H1 (cell line): ENCODE measurements around the gene SLC7A7. TPM values are rescaled to one million over a fixed set of nuclear protein-coding genes. Genes with fewer than 3 reads are reported as not detected.

Source experiments
- CTCF ChIA-PET: fragments of 300-600 bp; sonication (Branson Sonifier 250); formaldehyde crosslinking; loops from one replicate; lab custom pipeline; 2021; ENCODE audit not compliant: partially characterized antibody; lab: Charles Lee
- POLR2A ChIA-PET: fragments of 300-600 bp; sonication (Branson Sonifier 250); formaldehyde crosslinking; loops from one replicate; lab custom pipeline; 2021; ENCODE audit warnings: inconsistent platforms; ENCODE audit not compliant: partially characterized antibody; lab: Charles Lee
- DNase-seq, 2 experiments: peaks; one replicate each; pipeline versions ENCODE4 v3.0.0 to v3.0.0-alpha.2; 2010 to 2022; ENCODE audit warnings: low spot score in 2 of 2, low read depth in 1 of 2, mixed read lengths in 1 of 2
- FAIRE-seq: peaks from 2 replicates; lab custom pipeline; 2011; peaks lifted over from hg19 to GRCh38; lab: Jason Lieb, UNC
- H2AFZ ChIP-seq: 2 replicates; pipeline ENCODE4 v1.8.1; 2012; ENCODE audit warnings: low read length, inconsistent platforms
- H2AK5ac ChIP-seq: 2 replicates; pipeline ENCODE4 v1.6.1; 2013; ENCODE audit warnings: low read depth, low read length
- H2BK120ac ChIP-seq: replicated peaks from 2 replicates; pipeline ENCODE3; 2013; ENCODE audit warnings: low read depth, low read length, inconsistent platforms
- H2BK12ac ChIP-seq: 2 replicates; pipeline ENCODE4 v1.6.1; 2013; ENCODE audit warnings: low read depth, low read length
- H2BK15ac ChIP-seq: 2 replicates; pipeline ENCODE4 v1.6.1; 2013; ENCODE audit warnings: low read length
- H2BK20ac ChIP-seq: 2 replicates; pipeline ENCODE4 v1.6.1; 2013; ENCODE audit warnings: low read length
- H2BK5ac ChIP-seq: 2 replicates; pipeline ENCODE4 v1.6.1; 2013; ENCODE audit warnings: low read depth, low read length
- H3K14ac ChIP-seq: 2 replicates; pipeline ENCODE4 v1.6.1; 2013; ENCODE audit warnings: inconsistent platforms; ENCODE audit not compliant: insufficient read length
- H3K18ac ChIP-seq: 2 replicates; pipeline ENCODE4 v1.6.1; 2013; ENCODE audit warnings: low read length; ENCODE audit errors: extremely low read depth
- H3K23ac ChIP-seq: 2 replicates; pipeline ENCODE4 v1.6.1; 2013; ENCODE audit warnings: inconsistent platforms; ENCODE audit not compliant: insufficient read length
- H3K23me2 ChIP-seq: 2 replicates; pipeline ENCODE4 v1.6.1; 2013; ENCODE audit warnings: low read depth, low read length
- H3K27ac ChIP-seq: 2 replicates; pipeline ENCODE4 v1.6.1; 2011; ENCODE audit warnings: low read depth, low read length, inconsistent platforms
- H3K27me3 ChIP-seq, 4 experiments: replicated peaks in 1 of 4; 1 replicate in 1 of 4; 2 replicates in 3 of 4; pipeline versions ENCODE4 v1.6.1 to v1.8.1; 2011 to 2013; ENCODE audit warnings: low read length in 3 of 4, mild to moderate bottlenecking in 3 of 4, inconsistent platforms in 2 of 4, mixed read lengths in 2 of 4, moderate library complexity in 1 of 4; ENCODE audit not compliant: control insufficient read depth in 3 of 4, insufficient read depth in 3 of 4; ENCODE audit errors: extremely low read depth in 1 of 4
- H3K36me3 ChIP-seq, 4 experiments: 2 replicates each; pipeline versions ENCODE4 v1.6.1 to v1.8.1; 2011 to 2013; ENCODE audit warnings: mild to moderate bottlenecking in 4 of 4, low read length in 3 of 4, moderate library complexity in 2 of 4, control low read depth in 1 of 4, inconsistent platforms in 1 of 4; ENCODE audit not compliant: insufficient read depth in 4 of 4, control insufficient read depth in 2 of 4
- H3K4ac ChIP-seq: replicated peaks from 2 replicates; pipeline ENCODE3; 2013; ENCODE audit warnings: low read length, low read depth, mixed read lengths, inconsistent platforms; ENCODE audit not compliant: insufficient read length
- H3K4me1 ChIP-seq, 4 experiments: replicated peaks in 1 of 4; 1 replicate in 1 of 4; 2 replicates in 3 of 4; pipeline versions ENCODE4 v1.6.1 to v1.8.1; 2011 to 2013; ENCODE audit warnings: low read length in 3 of 4, inconsistent platforms in 2 of 4, mixed read lengths in 1 of 4; ENCODE audit not compliant: insufficient read depth in 4 of 4, control insufficient read depth in 3 of 4
- H3K4me2 ChIP-seq, 2 experiments: 2 replicates each; pipeline versions ENCODE4 v1.6.1 to v1.8.1; 2011 to 2013; ENCODE audit warnings: low read depth in 2 of 2, low read length in 2 of 2, control low read depth in 1 of 2, inconsistent platforms in 1 of 2, mild to moderate bottlenecking in 1 of 2; ENCODE audit not compliant: insufficient read depth in 1 of 2
- H3K4me3 ChIP-seq, 4 experiments: fragments of 200-600, 300-600 bp in 1 of 4; sonication (generic), shearing (Covaris generic), sonication (Bioruptor Twin) in 1 of 4; 2 replicates each; pipeline versions ENCODE4 v1.5.1 to v1.8.1; 2011 to 2016; ENCODE audit warnings: low read length in 4 of 4, low read depth in 3 of 4, control low read depth in 2 of 4, inconsistent platforms in 2 of 4, mild to moderate bottlenecking in 2 of 4, mixed read lengths in 1 of 4, moderate library complexity in 1 of 4; ENCODE audit not compliant: insufficient read depth in 2 of 4; ENCODE audit errors: extremely low read depth in 1 of 4
- H3K56ac ChIP-seq: replicated peaks from 2 replicates; pipeline ENCODE3; 2013; ENCODE audit warnings: low read depth, mild to moderate bottlenecking, mixed read lengths, low read length, inconsistent platforms; ENCODE audit not compliant: insufficient read length
- H3K79me1 ChIP-seq: 2 replicates; pipeline ENCODE4 v1.6.1; 2013; ENCODE audit warnings: low read depth, low read length, control low read depth
- H3K79me2 ChIP-seq, 2 experiments: 2 replicates each; pipeline versions ENCODE4 v1.6.1 to v1.8.1; 2012 to 2013; ENCODE audit warnings: low read length in 2 of 2, mild to moderate bottlenecking in 2 of 2, inconsistent platforms in 1 of 2; ENCODE audit not compliant: insufficient read depth in 2 of 2, control insufficient read depth in 1 of 2
- H3K9ac ChIP-seq, 4 experiments: replicated peaks in 1 of 4; 1 replicate in 1 of 4; 2 replicates in 3 of 4; pipeline versions ENCODE4 v1.6.1 to v1.8.1; 2011 to 2013; ENCODE audit warnings: low read depth in 3 of 4, low read length in 3 of 4, control low read depth in 2 of 4, mild to moderate bottlenecking in 2 of 4, moderate library complexity in 2 of 4, inconsistent platforms in 1 of 4; ENCODE audit errors: extremely low read depth in 1 of 4
- H3K9me3 ChIP-seq, 2 experiments: 2 replicates each; pipeline versions ENCODE4 v1.6.1 to v1.8.1; 2012 to 2013; ENCODE audit warnings: mild to moderate bottlenecking in 2 of 2, moderate library complexity in 2 of 2, control low read depth in 1 of 2, inconsistent platforms in 1 of 2, low read depth in 1 of 2, low read length in 1 of 2, mixed read lengths in 1 of 2; ENCODE audit not compliant: insufficient read depth in 2 of 2
- H4K20me1 ChIP-seq, 2 experiments: replicated peaks in 1 of 2; 2 replicates each; pipeline versions ENCODE3 to v1.8.1; 2011 to 2013; ENCODE audit warnings: inconsistent platforms in 2 of 2, low read length in 2 of 2, mild to moderate bottlenecking in 1 of 2; ENCODE audit not compliant: insufficient read depth in 2 of 2, control insufficient read depth in 1 of 2
- H4K5ac ChIP-seq: 2 replicates; pipeline ENCODE4 v1.6.1; 2013; ENCODE audit warnings: low read length, low read depth, mixed read lengths, inconsistent platforms; ENCODE audit not compliant: insufficient read length
- H4K8ac ChIP-seq: 2 replicates; pipeline ENCODE4 v1.8.0; 2013; ENCODE audit warnings: mild to moderate bottlenecking, moderate library complexity, low read length, inconsistent platforms; ENCODE audit not compliant: insufficient read depth; ENCODE audit errors: extremely low read depth
- H4K91ac ChIP-seq: replicated peaks from 2 replicates; pipeline ENCODE3; 2013; ENCODE audit warnings: low read length, mixed read lengths, inconsistent platforms; ENCODE audit not compliant: insufficient read length
- BACH1 ChIP-seq: IDR thresholded peaks from 2 replicates; pipeline ENCODE4 v1.6.1; 2012; ENCODE audit warnings: low read length, improper control_type of control experiment
- BRCA1 ChIP-seq: IDR thresholded peaks from 2 replicates; pipeline ENCODE4 v1.6.1; 2012; ENCODE audit warnings: low read depth, low read length, improper control_type of control experiment
- CEBPB ChIP-seq: IDR thresholded peaks from 2 replicates; pipeline ENCODE4 v1.6.1; 2012; ENCODE audit warnings: low read depth, low read length
- EGR1 ChIP-seq: IDR thresholded peaks from 2 replicates; pipeline ENCODE4 v1.6.1; 2011; ENCODE audit warnings: low read depth, low read length, borderline replicate concordance
- HDAC2 ChIP-seq, 2 experiments: fragments of 300-600 bp in 1 of 2; sonication (generic) in 1 of 2; IDR thresholded peaks; 2 replicates each; pipeline ENCODE4 v1.6.1; 2011 to 2012; ENCODE audit warnings: low read depth in 2 of 2, low read length in 2 of 2, mild to moderate bottlenecking in 2 of 2, moderate library complexity in 2 of 2, borderline replicate concordance in 1 of 2, inconsistent platforms in 1 of 2
- HDAC6 ChIP-seq: IDR thresholded peaks from one replicate; pipeline ENCODE4 v1.7.1; 2012; ENCODE audit warnings: low read depth, mild to moderate bottlenecking, inconsistent platforms, low read length, moderate library complexity
- MAFK ChIP-seq: IDR thresholded peaks from 2 replicates; pipeline ENCODE4 v1.6.1; 2012; ENCODE audit warnings: low read depth, mild to moderate bottlenecking, improper control_type of control experiment, low read length
- RNF2 ChIP-seq: fragments of 200-900, 300-1000 bp; sonication (generic); IDR thresholded peaks from 2 replicates; pipeline ENCODE4 v1.7.1; 2016; ENCODE audit warnings: borderline replicate concordance, low read depth, mild to moderate bottlenecking, antibody characterized with exemption, low read length; ENCODE audit not compliant: poor library complexity, severe bottlenecking; ENCODE audit errors: missing control alignments
- SIN3A ChIP-seq, 2 experiments: IDR thresholded peaks in 1 of 2; conservative IDR thresholded peaks in 1 of 2; 2 replicates each; pipeline ENCODE4 v1.6.1; 2011 to 2012; ENCODE audit warnings: low read length in 2 of 2, improper control_type of control experiment in 1 of 2, low read depth in 1 of 2, mild to moderate bottlenecking in 1 of 2
- SP1 ChIP-seq: IDR thresholded peaks from 2 replicates; pipeline ENCODE4 v1.6.1; 2011; ENCODE audit warnings: low read depth, low read length
- SP2 ChIP-seq: IDR thresholded peaks from 2 replicates; pipeline ENCODE4 v1.6.1; 2012; ENCODE audit warnings: mild to moderate bottlenecking, low read length, inconsistent platforms
- SRF ChIP-seq: IDR thresholded peaks from 2 replicates; pipeline ENCODE4 v1.6.1; 2011; ENCODE audit warnings: mild to moderate bottlenecking, low read depth, low read length, moderate library complexity
- TEAD4 ChIP-seq: IDR thresholded peaks from 2 replicates; pipeline ENCODE4 v1.6.1; 2012; ENCODE audit warnings: low read depth, low read length, inconsistent platforms, mixed read lengths
- WGBS, 2 experiments: shearing (Covaris generic) in 1 of 2; methylation state at CpG; one replicate each; pipeline versions ENCODE4 v1.1.6 to v1.1.7; 2013 to 2015; ENCODE audit warnings: low lambda C conversion rate in 2 of 2, mixed read lengths in 2 of 2, inconsistent platforms in 1 of 2, low coverage in 1 of 2, missing lambda C conversion rate in 1 of 2; ENCODE audit not compliant: insufficient replicate concordance in 2 of 2, insufficient coverage in 1 of 2, insufficient read length in 1 of 2; ENCODE audit errors: extremely low coverage in 1 of 2, missing lambda C conversion rate in 1 of 2; 5-methylcytosine and 5-hydroxymethylcytosine counted together
- polyA plus RNA-seq, 7 experiments: library from polyadenylated mRNA; depleted of rRNA in 3 of 7; stranded (reverse) in 5 of 7; unstranded in 2 of 7; fragments of >200 nt in 5 of 7; fragments of 200-250 nt in 2 of 7; gene quantifications; 1 replicate in 5 of 7; 2 replicates in 1 of 7; 4 replicates in 1 of 7; pipeline versions ENCODE4 v1.2.1 to v1.2.3, GENCODE V29; 2011 to 2013; ENCODE audit warnings: missing spikeins in 2 of 7, mixed read lengths in 2 of 7
- total RNA-seq: library from RNA; stranded (reverse); fragmentation: NEBNext Ultra II Directional; extraction: Animal tissue kit (Norgen Biotek cat#: 25700); gene quantifications from 2 replicates; pipeline ENCODE4 v1.2.1, GENCODE V29; 2021
- TF ChIP-seq, protein P1 (sequence below): IDR thresholded peaks from 2 replicates; pipeline ENCODE4 v1.6.1; 2011; ENCODE audit warnings: low read depth, mild to moderate bottlenecking, low read length; ENCODE audit not compliant: insufficient read depth

The SLC7A7 gene
- total and polyA plus RNA-seq, 2 of the 8 experiments (the other 6 are each of a cell fraction or from before 2014, with no cell fraction given) = 5.8 to 14.9 TPM

DNA sequence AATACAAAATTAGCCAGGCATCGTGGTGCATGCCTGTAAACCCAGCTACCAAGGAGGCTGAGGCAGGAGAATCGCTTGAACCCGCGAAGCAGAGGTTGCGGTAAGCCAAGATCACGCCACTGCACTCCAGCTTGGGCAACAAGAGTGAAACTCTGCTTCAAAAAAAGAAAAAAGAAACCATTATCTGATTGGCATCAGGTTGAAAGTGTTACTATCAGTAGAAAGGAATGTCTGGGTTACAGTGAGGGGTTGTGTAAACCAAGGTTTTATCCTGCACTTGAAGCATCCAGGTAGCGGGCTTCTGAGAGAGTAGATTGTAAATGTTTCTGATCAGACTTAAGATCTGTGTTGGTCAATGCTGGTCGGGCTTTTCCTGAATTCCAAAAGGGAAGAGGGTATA is 62.8 kb downstream of the SLC7A7 start:
- no peak overlapping the region for H3K4me2 ChIP-seq
- no peak overlapping the region for H3K27ac ChIP-seq
- H4K8ac ChIP-seq = no peak overlapping the region
- no peak overlapping the region for H3K23ac ChIP-seq
- no peaks in the 10 kb centered on the region for H3K23me2 ChIP-seq
- H2BK120ac ChIP-seq = no peak overlapping the region
- H3K14ac ChIP-seq = no peak overlapping the region
- no peak overlapping the region for H2BK12ac ChIP-seq
- no peaks in the 10 kb centered on the region for H3K9me3 ChIP-seq
- no peaks in the 10 kb centered on the region for H3K79me2 ChIP-seq
- H2BK15ac ChIP-seq = no peak overlapping the region
- H2AFZ ChIP-seq = no peak overlapping the region
- POLR2A ChIA-PET = interaction anchor here (1.1 kb wide), 1 partner anchor 69 kb away, joined by 3 read pairs; no protein-coding TSS in a partner anchor
- H3K4me3 ChIP-seq = no peak overlapping the region
- no peak overlapping the region for H2AK5ac ChIP-seq
- H4K91ac ChIP-seq = no peak overlapping the region
- no peaks in the 10 kb centered on the region for H3K36me3 ChIP-seq
- no peaks in the 10 kb centered on the region for H3K4me1 ChIP-seq
- no peaks in the 10 kb centered on the region for H3K27me3 ChIP-seq
- H4K20me1 ChIP-seq = no peaks in the 10 kb centered on the region
- no peaks in the 10 kb centered on the region for H3K79me1 ChIP-seq
- no peak overlapping the region for H3K4ac ChIP-seq
- H4K5ac ChIP-seq = no peak overlapping the region
- H2BK5ac ChIP-seq = no peak overlapping the region
- no peak overlapping the region for H3K56ac ChIP-seq
- no peak overlapping the region for H3K9ac ChIP-seq
- DNase-seq (no peak), FAIRE-seq (no peak)
- H3K18ac ChIP-seq = no peak overlapping the region
- no peak overlapping the region for H2BK20ac ChIP-seq
- WGBS, 2 experiments = 87% methylated on average over 8 of the region's 8 CpGs; no CpG with 5 or more reads in 1 of the 2 experiments
- CTCF ChIA-PET = interaction anchor here (1.0 to 1.8 kb wide), 4 partner anchors 14 to 196 kb away, joined by 3 to 5 read pairs (median 4); partner anchors contain the start of gene OXA1L
- TF ChIP-seq SIN3A (conservative IDR thresholded peaks at IDR 0.05 in 1 of 2, IDR thresholded peaks at IDR 0.05 in 1 of 2; ENCODE audit: low read depth in 1 of 2, low read length in 2 of 2) = no peak
- no peak for TF ChIP-seq RNF2
- TF ChIP-seq SP2 = no peak
- TF ChIP-seq TEAD4 = no peak
- no peak for TF ChIP-seq BRCA1
- no peak for TF ChIP-seq SP1
- TF ChIP-seq CEBPB = no peak
- TF ChIP-seq EGR1 = no peak
- TF ChIP-seq HDAC6 = no peak
- TF ChIP-seq, protein P1, sequence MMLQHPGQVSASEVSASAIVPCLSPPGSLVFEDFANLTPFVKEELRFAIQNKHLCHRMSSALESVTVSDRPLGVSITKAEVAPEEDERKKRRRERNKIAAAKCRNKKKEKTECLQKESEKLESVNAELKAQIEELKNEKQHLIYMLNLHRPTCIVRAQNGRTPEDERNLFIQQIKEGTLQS = no peak
- TF ChIP-seq MAFK = no peak
- no peak for TF ChIP-seq SRF
- TF ChIP-seq BACH1 = no peak
- no peak for TF ChIP-seq HDAC2 (IDR thresholded peaks at IDR 0.05; ENCODE audit: borderline replicate concordance in 1 of 2, low read depth in 2 of 2, low read length in 2 of 2)
